Activated CD8-positive, alpha-beta T cell treated with anti-CD3 and anti-CD28 coated beads for 36 hours (primary cell): ENCODE data around the gene C10orf67. TPM values are rescaled to one million over a fixed set of nuclear protein-coding genes. Genes with fewer than 3 reads are reported as not detected.
"Not testable (repeated sequence)": the region's sequence is repeated elsewhere in the genome, so short reads cannot be mapped to it uniquely, and the experiment has no call there.

Source experiments
- ATAC-seq: fragments of 200-7000 bp; cut with Tn5 transposase; one replicate; pipeline ENCODE4 v1.10.0; 2021; ENCODE audit warnings: mild to moderate bottlenecking, moderate library complexity
- CTCF ChIA-PET: fragments of 350-600 bp; sonication (Branson Sonifier 250); formaldehyde crosslinking; loops from one replicate; lab custom pipeline; 2021; ENCODE audit warnings: antibody characterized with exemption; lab: Charles Lee
- POLR2A ChIA-PET: fragments of 350-600 bp; sonication (Branson Sonifier 250); formaldehyde crosslinking; loops from one replicate; lab custom pipeline; 2021; ENCODE audit warnings: antibody characterized with exemption; lab: Charles Lee
- DNase-seq: peaks from one replicate; pipeline ENCODE4 v3.0.0-alpha.2; 2020
- H3K27ac Mint-ChIP-seq: one replicate; pipeline ENCODE4 v1.8.0; 2021; ENCODE audit warnings: mild to moderate bottlenecking, mixed read lengths
- H3K27me3 Mint-ChIP-seq: one replicate; pipeline ENCODE4 v1.8.0; 2021; ENCODE audit warnings: mixed read lengths
- H3K36me3 Mint-ChIP-seq: one replicate; pipeline ENCODE4 v1.8.0; 2021; ENCODE audit warnings: low read depth, mixed read lengths
- H3K4me1 Mint-ChIP-seq: one replicate; pipeline ENCODE4 v1.8.0; 2021; ENCODE audit warnings: low read depth, mixed read lengths
- H3K4me3 Mint-ChIP-seq: one replicate; pipeline ENCODE4 v1.8.0; 2021; ENCODE audit warnings: mild to moderate bottlenecking, moderate library complexity, mixed read lengths
- H3K9me3 Mint-ChIP-seq: one replicate; pipeline ENCODE4 v1.8.0; 2021; ENCODE audit warnings: mixed read lengths
- CTCF ChIP-seq: fragments of 200-600 bp; IDR thresholded peaks from one replicate; pipeline ENCODE4 v1.8.0; 2022; ENCODE audit warnings: antibody characterized with exemption, mild to moderate bottlenecking
- intact Hi-C: fragments of 100-400 bp; cut with micrococcal nuclease; formaldehyde crosslinking; loops from one replicate; pipeline ENCODE4 v1.10.0; 2022
- total RNA-seq, 2 experiments: library from RNA; stranded (reverse); gene quantifications; one replicate each; pipeline ENCODE4 v1.2.3, GENCODE V29; 2021

The C10orf67 gene
- total RNA-seq, 2 experiments from 2014 or later = 0.25 to 0.32 TPM

DNA sequence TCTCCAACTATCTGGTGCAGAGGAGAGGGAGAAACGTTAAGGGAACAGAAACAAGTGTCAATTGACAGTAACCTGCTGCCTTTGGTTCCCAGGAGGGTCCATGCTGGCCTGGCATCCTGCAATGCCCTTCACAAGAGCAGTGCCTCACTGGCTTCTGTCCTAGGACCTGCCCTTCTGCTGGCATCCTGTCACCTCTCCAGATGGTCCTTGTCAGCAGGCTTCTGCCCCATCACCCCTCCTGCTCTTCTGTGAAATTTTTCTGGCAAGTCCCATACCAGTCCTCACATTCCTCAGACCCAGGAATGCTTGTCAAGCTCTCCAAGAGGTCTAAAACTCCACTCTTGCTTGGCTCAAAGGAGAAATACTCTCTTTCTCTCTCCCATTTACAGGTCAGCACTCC is 34.2 kb downstream of the C10orf67 start:
- CTCF ChIA-PET = interaction anchor here (1.0 to 3.9 kb wide), 2 partner anchors 216 to 412 kb away, joined by 3 to 16 read pairs; no protein-coding TSS in a partner anchor
- no peak for TF ChIP-seq CTCF
- intact Hi-C loops = loop anchor here (5.0 kb wide), 1 partner anchor 392 kb away; no protein-coding TSS in a partner anchor
- POLR2A ChIA-PET = no interaction called here
- no peak overlapping the region for H3K27ac Mint-ChIP-seq
- no peaks in the 10 kb centered on the region for H3K9me3 Mint-ChIP-seq
- ATAC-seq = no peak
- H3K36me3 Mint-ChIP-seq = no peaks in the 10 kb centered on the region
- H3K27me3 Mint-ChIP-seq = no peaks in the 10 kb centered on the region
- H3K4me1 Mint-ChIP-seq = no peaks in the 10 kb centered on the region
- H3K4me3 Mint-ChIP-seq = no peak overlapping the region
- DNase-seq = no peak

DNA sequence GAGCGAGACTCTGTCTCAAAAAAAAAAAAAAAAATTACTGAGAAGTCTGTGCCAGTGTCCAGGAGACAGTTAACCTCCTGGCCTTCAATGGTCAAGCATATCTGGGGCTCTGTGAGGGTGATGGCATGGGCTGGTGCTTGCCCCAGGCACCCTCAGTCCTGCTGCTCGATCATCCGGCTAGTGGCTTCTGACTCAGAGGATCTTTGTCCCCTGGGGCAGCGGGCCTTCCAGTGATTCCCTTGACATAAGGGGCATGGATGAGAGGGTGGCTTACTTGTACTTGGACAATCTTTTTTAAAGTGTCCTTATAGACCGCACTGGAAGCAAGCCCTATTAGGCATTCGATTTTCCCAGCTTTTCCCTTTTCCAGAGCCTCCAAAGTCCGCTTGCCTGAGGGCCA is 44.6 kb downstream of the C10orf67 start:
- H3K4me3 Mint-ChIP-seq, H3K9me3 Mint-ChIP-seq, H3K4me1 Mint-ChIP-seq, H3K27me3 Mint-ChIP-seq, DNase-seq, CTCF ChIA-PET, H3K27ac Mint-ChIP-seq, intact Hi-C loops, POLR2A ChIA-PET, ATAC-seq, H3K36me3 Mint-ChIP-seq: not testable (repeated sequence)

DNA sequence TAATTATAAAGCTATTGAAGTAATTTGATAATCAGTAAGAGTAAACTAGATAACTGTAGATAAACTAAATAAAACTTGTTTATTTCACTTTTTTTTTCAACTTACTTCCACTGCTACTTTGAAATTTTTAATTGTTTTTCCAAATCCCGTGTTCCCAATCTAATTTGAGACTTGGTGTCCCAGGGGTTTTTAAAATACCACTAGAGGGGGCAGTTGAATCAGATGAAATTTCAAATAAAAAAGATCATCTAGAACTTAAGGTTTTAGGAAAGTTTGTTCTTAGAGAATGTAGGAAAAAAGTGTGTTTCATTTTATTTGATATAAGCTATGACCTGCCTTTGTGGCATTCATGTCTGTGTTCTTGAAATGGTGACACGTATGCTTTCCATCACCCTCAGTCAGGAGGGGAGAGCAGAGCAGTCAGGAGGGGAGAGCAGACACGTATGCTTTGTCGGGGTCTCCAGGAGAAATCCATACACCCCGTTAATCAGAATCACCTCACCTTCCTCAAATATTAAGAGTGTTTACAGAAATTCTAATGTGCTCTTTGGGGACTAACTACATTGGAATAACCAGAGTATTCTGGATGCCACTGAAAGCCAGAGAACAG is 49.9 kb downstream of the C10orf67 start:
- Mint-ChIP-seq H3K27ac (no peak overlapping the region), H3K36me3 (no peaks in the 10 kb centered on the region), H3K4me3 (no peak overlapping the region), H3K27me3 (peaks cover 12% of the 10 kb centered on the region), H3K4me1 (peaks cover 2% of the 10 kb centered on the region), H3K9me3 (peaks cover 2% of the 10 kb centered on the region)
- ChIA-PET POLR2A (no interaction called here), CTCF (interaction anchor here (1.0 to 6.9 kb wide), 9 partner anchors 10 to 383 kb away, joined by 3 to 104 read pairs (median 4); no protein-coding TSS in a partner anchor)
- intact Hi-C loops = no loop called here
- TF ChIP-seq CTCF = peak; percentile 54
- ATAC-seq (no peak), DNase-seq (no peak)

DNA sequence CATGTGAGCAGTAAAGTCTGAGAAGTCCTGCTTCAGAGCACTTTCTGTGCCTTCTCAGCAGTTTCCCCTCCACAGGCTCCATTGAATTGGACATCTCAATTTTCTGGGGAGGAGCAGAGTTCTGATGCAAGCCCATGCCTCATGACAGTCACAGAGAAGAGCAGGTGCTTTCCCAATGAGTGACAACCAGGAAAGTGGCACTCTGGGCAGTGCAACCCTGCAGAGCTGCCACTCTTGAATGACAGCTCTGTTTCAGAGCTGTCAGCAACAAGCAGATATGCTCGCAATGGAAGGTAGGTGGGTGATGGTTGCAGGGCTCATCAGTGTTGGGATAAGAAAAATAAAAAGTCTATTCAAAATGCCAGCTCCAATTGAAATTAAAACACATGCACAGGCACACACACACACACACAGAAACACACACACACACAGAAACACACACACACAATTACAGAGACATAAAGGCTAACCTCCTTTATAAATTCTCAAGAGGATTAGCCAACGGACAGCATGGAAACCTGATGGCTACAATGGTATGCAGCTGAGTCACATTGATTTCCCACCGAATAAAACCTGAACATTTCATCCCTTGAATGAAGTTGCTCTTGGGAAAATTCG is 50.5 kb downstream of the C10orf67 start:
- peaks cover 12% of the 10 kb centered on the region for H3K27me3 Mint-ChIP-seq
- no peak for TF ChIP-seq CTCF
- H3K9me3 Mint-ChIP-seq = peaks cover 2% of the 10 kb centered on the region
- ChIA-PET CTCF (interaction anchor here (0.8 to 6.9 kb wide), 16 partner anchors 8 to 429 kb away, joined by 3 to 104 read pairs (median 4); no protein-coding TSS in a partner anchor), POLR2A (no interaction called here)
- intact Hi-C loops = loop anchor here (2.0 kb wide), 1 partner anchor 135 kb away; no protein-coding TSS in a partner anchor
- no peaks in the 10 kb centered on the region for H3K36me3 Mint-ChIP-seq
- H3K27ac Mint-ChIP-seq = no peak overlapping the region
- DNase-seq (no peak), ATAC-seq (no peak)
- no peak overlapping the region for H3K4me3 Mint-ChIP-seq
- H3K4me1 Mint-ChIP-seq = peaks cover 2% of the 10 kb centered on the region

DNA sequence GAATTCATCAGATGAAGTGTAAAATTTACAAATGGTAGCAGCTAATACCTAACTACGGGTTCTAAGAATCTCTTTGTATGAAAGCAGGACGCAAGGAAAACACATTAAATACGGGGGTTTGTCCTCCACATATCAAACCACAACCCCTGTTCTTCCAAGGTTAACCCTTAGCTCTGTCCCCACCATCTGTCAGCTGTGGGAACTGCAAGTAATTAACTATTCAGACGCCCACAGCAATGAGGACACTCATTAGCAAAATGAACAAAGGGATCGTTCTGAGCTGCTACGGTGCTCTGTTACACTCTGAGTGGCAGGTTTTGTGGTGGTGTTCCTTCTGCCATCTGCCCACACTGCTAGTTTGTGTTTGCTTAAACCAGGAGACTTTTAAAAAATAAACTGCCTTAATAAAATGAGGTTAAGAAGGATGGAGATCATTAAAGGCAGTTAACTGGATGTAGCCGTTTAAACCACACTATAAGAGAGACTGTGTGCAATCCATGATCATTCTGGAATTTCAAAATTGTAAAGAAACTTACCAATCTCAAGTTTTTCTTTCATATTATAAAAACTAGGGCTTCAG is 51.4 kb downstream of the C10orf67 start:
- POLR2A ChIA-PET = no interaction called here
- H3K27ac Mint-ChIP-seq = no peak overlapping the region
- intact Hi-C loops = loop anchor here (2.0 kb wide), 1 partner anchor 134 kb away; no protein-coding TSS in a partner anchor
- TF ChIP-seq CTCF = peak; percentile 70
- peaks cover 2% of the 10 kb centered on the region for H3K9me3 Mint-ChIP-seq
- H3K27me3 Mint-ChIP-seq = peaks cover 12% of the 10 kb centered on the region
- no peaks in the 10 kb centered on the region for H3K36me3 Mint-ChIP-seq
- ATAC-seq (peak; percentile 78), DNase-seq (peak; percentile 76)
- CTCF ChIA-PET = interaction anchor here (1.0 to 6.9 kb wide), 12 partner anchors 9 to 410 kb away, joined by 3 to 104 read pairs (median 4); no protein-coding TSS in a partner anchor
- peaks cover 2% of the 10 kb centered on the region for H3K4me1 Mint-ChIP-seq
- H3K4me3 Mint-ChIP-seq = no peak overlapping the region
